Activated CD8-positive, alpha-beta T cell treated with anti-CD3 and anti-CD28 coated beads for 36 hours (primary cell): Measurements from ENCODE around the gene PBRM1. TPM values are rescaled to one million over a fixed set of nuclear protein-coding genes. Genes with fewer than 3 reads are reported as not detected.

Experiments used
- ATAC-seq: fragments of 200-7000 bp; cut with Tn5 transposase; one replicate; pipeline ENCODE4 v1.10.0; 2021; ENCODE audit warnings: mild to moderate bottlenecking, moderate library complexity
- CTCF ChIA-PET: fragments of 350-600 bp; sonication (Branson Sonifier 250); formaldehyde crosslinking; loops from one replicate; lab custom pipeline; 2021; ENCODE audit warnings: antibody characterized with exemption; lab: Charles Lee
- POLR2A ChIA-PET: fragments of 350-600 bp; sonication (Branson Sonifier 250); formaldehyde crosslinking; loops from one replicate; lab custom pipeline; 2021; ENCODE audit warnings: antibody characterized with exemption; lab: Charles Lee
- DNase-seq: peaks from one replicate; pipeline ENCODE4 v3.0.0-alpha.2; 2020
- H3K27ac Mint-ChIP-seq: one replicate; pipeline ENCODE4 v1.8.0; 2021; ENCODE audit warnings: mild to moderate bottlenecking, mixed read lengths
- H3K27me3 Mint-ChIP-seq: one replicate; pipeline ENCODE4 v1.8.0; 2021; ENCODE audit warnings: mixed read lengths
- H3K36me3 Mint-ChIP-seq: one replicate; pipeline ENCODE4 v1.8.0; 2021; ENCODE audit warnings: low read depth, mixed read lengths
- H3K4me1 Mint-ChIP-seq: one replicate; pipeline ENCODE4 v1.8.0; 2021; ENCODE audit warnings: low read depth, mixed read lengths
- H3K4me3 Mint-ChIP-seq: one replicate; pipeline ENCODE4 v1.8.0; 2021; ENCODE audit warnings: mild to moderate bottlenecking, moderate library complexity, mixed read lengths
- H3K9me3 Mint-ChIP-seq: one replicate; pipeline ENCODE4 v1.8.0; 2021; ENCODE audit warnings: mixed read lengths
- intact Hi-C: fragments of 100-400 bp; cut with micrococcal nuclease; formaldehyde crosslinking; loops from one replicate; pipeline ENCODE4 v1.10.0; 2022
- total RNA-seq, 2 experiments: library from RNA; stranded (reverse); gene quantifications; one replicate each; pipeline ENCODE4 v1.2.3, GENCODE V29; 2021
- TF ChIP-seq, protein P1 (sequence below): fragments of 200-600 bp; IDR thresholded peaks from one replicate; pipeline ENCODE4 v1.8.0; 2022; ENCODE audit warnings: antibody characterized with exemption, mild to moderate bottlenecking

PBRM1 gene
- total RNA-seq, 2 experiments from 2014 or later = 55.9 to 56.1 TPM

DNA sequence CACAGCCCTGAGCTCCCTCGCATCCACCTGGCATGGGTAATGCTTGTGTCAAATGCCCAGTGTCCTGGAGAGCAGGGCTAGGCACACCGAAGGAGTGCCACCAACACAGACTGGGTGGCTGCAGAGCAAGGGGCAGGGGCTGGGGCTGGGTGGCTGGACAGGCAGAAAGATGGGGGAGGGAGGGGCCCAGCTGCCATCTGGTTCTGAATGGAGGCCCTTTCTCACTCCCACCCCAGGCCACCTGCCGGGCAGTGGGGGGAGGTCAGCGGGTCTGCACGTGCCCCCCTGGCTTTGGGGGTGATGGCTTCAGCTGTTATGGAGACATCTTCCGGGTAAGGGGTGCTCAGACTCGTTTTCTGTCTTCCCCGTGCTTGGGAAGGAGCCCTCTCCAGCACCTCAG, 173.6 kb downstream of the PBRM1 start:
- Mint-ChIP-seq H3K36me3 (no peaks in the 10 kb centered on the region), H3K4me3 (no peak overlapping the region), H3K9me3 (no peaks in the 10 kb centered on the region), H3K27me3 (no peaks in the 10 kb centered on the region), H3K27ac (no peak overlapping the region), H3K4me1 (no peaks in the 10 kb centered on the region)
- DNase-seq (no peak), ATAC-seq (no peak)
- ChIA-PET CTCF (no interaction called here), POLR2A (interaction anchor here (1.1 to 1.3 kb wide), 2 partner anchors 8 to 23 kb away, joined by 3 read pairs; no protein-coding TSS in a partner anchor)
- intact Hi-C loops = no loop called here
- TF ChIP-seq, protein P1, sequence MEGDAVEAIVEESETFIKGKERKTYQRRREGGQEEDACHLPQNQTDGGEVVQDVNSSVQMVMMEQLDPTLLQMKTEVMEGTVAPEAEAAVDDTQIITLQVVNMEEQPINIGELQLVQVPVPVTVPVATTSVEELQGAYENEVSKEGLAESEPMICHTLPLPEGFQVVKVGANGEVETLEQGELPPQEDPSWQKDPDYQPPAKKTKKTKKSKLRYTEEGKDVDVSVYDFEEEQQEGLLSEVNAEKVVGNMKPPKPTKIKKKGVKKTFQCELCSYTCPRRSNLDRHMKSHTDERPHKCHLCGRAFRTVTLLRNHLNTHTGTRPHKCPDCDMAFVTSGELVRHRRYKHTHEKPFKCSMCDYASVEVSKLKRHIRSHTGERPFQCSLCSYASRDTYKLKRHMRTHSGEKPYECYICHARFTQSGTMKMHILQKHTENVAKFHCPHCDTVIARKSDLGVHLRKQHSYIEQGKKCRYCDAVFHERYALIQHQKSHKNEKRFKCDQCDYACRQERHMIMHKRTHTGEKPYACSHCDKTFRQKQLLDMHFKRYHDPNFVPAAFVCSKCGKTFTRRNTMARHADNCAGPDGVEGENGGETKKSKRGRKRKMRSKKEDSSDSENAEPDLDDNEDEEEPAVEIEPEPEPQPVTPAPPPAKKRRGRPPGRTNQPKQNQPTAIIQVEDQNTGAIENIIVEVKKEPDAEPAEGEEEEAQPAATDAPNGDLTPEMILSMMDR = no peak

DNA sequence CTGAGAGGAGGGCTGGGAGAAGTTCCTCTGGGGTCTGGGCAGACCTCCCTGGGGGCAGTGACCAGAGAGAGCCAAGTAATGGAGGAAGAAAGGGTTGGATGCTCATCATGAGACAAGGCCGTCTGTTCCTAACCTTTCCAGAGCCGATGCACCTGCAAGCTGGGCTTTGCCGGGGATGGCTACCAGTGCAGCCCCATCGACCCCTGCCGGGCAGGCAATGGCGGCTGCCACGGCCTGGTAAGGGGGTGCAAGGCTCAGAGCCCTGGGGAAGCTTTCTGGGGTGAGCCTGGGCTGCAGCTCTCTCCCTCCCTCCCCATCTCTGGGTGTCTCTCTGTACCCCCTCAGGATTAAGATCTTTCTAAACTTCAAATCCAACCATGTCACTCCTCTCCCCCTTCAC, 174.2 kb downstream of the PBRM1 start:
- no peaks in the 10 kb centered on the region for H3K9me3 Mint-ChIP-seq
- ChIA-PET CTCF (no interaction called here), POLR2A (interaction anchor here (1.1 to 1.3 kb wide), 2 partner anchors 9 to 22 kb away, joined by 3 read pairs; no protein-coding TSS in a partner anchor)
- TF ChIP-seq, protein P1 = no peak
- no peak overlapping the region for H3K27ac Mint-ChIP-seq
- intact Hi-C loops = no loop called here
- no peak for ATAC-seq
- no peak overlapping the region for H3K4me3 Mint-ChIP-seq
- H3K27me3 Mint-ChIP-seq = no peaks in the 10 kb centered on the region
- no peaks in the 10 kb centered on the region for H3K36me3 Mint-ChIP-seq
- no peak for DNase-seq
- H3K4me1 Mint-ChIP-seq = no peaks in the 10 kb centered on the region

DNA sequence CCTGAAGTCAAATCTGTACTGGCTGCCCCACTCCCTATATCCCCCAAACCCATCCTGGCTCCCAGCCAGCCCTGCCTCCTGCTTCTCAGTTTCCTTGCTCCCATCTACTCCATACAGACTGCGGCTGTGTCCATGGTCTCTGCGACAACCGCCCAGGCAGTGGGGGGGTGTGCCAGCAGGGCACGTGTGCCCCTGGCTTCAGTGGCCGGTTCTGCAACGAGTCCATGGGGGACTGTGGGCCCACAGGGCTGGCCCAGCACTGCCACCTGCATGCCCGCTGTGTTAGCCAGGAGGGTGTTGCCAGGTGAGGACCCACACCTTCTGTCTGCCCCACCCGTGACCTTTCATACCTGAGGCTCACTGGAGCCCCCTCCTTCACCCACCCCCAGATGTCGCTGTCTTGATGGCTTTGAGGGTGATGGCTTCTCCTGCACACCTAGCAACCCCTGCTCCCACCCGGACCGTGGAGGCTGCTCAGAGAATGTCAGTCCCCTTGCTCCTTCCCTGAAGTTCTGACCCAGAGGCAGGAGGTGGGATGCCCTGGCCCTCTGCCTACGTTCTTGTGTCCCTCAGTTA, 175.9 kb downstream of the PBRM1 start:
- ChIA-PET POLR2A (no interaction called here), CTCF (no interaction called here)
- Mint-ChIP-seq H3K27me3 (no peaks in the 10 kb centered on the region), H3K4me3 (no peak overlapping the region), H3K4me1 (no peaks in the 10 kb centered on the region), H3K27ac (no peak overlapping the region), H3K36me3 (no peaks in the 10 kb centered on the region), H3K9me3 (no peaks in the 10 kb centered on the region)
- DNase-seq (no peak), ATAC-seq (no peak)
- TF ChIP-seq, protein P1 = no peak
- intact Hi-C loops = no loop called here

DNA sequence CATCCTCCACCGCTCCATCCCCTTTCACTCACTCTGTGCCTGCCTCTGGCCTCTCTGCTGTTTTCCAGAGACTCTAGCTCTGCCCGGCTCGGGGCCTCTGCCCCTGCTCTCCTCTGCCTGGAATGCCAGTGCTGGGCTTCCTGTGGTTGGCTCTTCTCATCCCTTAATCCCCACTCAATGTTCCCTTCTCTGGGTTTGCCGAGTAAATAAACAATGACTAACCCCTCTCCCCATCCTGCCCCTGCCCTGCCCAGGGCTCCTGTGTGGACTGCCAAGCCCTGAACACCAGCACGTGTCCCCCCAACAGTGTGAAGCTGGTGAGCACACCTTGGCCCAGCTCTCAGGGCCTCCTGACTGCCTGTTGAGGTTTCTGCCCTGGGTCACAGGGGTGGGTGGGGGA, 178.4 kb downstream of the PBRM1 start:
- ATAC-seq (no peak), DNase-seq (no peak)
- Mint-ChIP-seq H3K36me3 (no peaks in the 10 kb centered on the region), H3K27me3 (no peaks in the 10 kb centered on the region), H3K27ac (no peak overlapping the region), H3K4me3 (no peak overlapping the region), H3K9me3 (no peaks in the 10 kb centered on the region), H3K4me1 (no peaks in the 10 kb centered on the region)
- POLR2A ChIA-PET = no interaction called here
- intact Hi-C loops = no loop called here
- TF ChIP-seq, protein P1 = no peak
- CTCF ChIA-PET = no interaction called here

DNA sequence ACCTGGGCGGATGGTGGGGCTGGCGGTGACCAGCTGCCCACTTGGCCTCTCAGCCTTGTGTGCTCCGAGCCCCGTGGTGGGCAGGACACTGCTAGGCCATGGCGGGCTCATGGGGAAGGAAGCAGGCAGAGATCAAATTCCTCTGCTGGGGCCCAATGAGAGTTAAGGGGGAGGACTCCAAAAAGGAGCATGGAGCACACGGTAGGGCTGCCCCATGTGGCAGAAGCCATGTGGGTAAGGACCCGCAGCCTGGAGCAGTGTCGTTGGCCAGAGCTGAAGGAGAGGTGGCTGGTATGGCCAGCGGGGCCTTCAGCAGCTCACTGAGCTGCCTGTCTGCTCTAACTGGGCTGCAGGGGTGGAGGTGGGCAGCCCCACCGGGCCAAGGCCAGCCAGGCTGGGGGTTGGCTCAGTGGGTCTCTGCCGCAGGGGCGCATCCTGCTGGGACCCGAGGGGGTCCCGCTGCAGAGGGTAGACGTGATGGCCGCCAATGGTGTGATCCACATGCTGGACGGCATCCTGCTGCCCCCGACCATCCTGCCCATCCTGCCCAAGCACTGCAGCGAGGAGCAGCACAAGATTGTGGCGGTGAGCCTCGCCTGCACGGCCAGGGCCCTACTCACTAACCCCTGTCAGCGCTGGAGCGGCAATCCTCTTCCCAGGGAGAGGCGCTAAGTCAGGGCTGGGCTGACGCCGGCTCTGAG, 179.3 kb downstream of the PBRM1 start:
- CTCF ChIA-PET = no interaction called here
- Mint-ChIP-seq H3K27me3 (no peaks in the 10 kb centered on the region), H3K4me3 (no peak overlapping the region), H3K36me3 (no peaks in the 10 kb centered on the region), H3K4me1 (no peaks in the 10 kb centered on the region), H3K9me3 (no peaks in the 10 kb centered on the region), H3K27ac (no peak overlapping the region)
- intact Hi-C loops = no loop called here
- ATAC-seq = no peak
- POLR2A ChIA-PET = no interaction called here
- TF ChIP-seq, protein P1 = no peak
- DNase-seq = no peak
